Neural cell (in vitro differentiated cells): Measurements from ENCODE around the gene MALAT1. TPM values are rescaled to one million over a fixed set of nuclear protein-coding genes. Genes with fewer than 3 reads are reported as not detected.

ENCODE experiments used
- H2AFZ ChIP-seq: fragments of 200-600, 300-800 bp; sonication (generic), shearing (Covaris generic); 2 replicates; pipeline ENCODE4 v1.6.0; 2014; ENCODE audit warnings: low read depth, mild to moderate bottlenecking, antibody characterized with exemption, low read length, moderate library complexity
- H3F3A ChIP-seq: fragments of 200-600 bp; shearing (Covaris generic); 2 replicates; pipeline ENCODE4 v1.6.1; 2016; ENCODE audit warnings: mild to moderate bottlenecking, moderate library complexity, mixed read lengths, antibody characterized with exemption, low read length; ENCODE audit not compliant: insufficient read depth, poor library complexity, severe bottlenecking
- H3K27ac ChIP-seq: fragments of 200-600, 300-800 bp; sonication (generic), shearing (Covaris generic); 2 replicates; pipeline ENCODE4 v1.5.1; 2014; ENCODE audit warnings: mild to moderate bottlenecking, low read length, moderate library complexity
- H3K27me3 ChIP-seq: fragments of 300-800, 200-600 bp; sonication (generic), shearing (Covaris generic); 2 replicates; pipeline ENCODE4 v1.6.0; 2014; ENCODE audit warnings: mild to moderate bottlenecking, low read depth, low read length, moderate library complexity; ENCODE audit not compliant: insufficient read depth
- H3K36me3 ChIP-seq: fragments of 300-800, 200-600 bp; sonication (generic), shearing (Covaris generic); 2 replicates; pipeline ENCODE4 v1.5.1; 2014; ENCODE audit warnings: mild to moderate bottlenecking, antibody characterized with exemption, low read length, moderate library complexity; ENCODE audit not compliant: insufficient read depth
- H3K4me2 ChIP-seq: fragments of 300-800, 200-600 bp; sonication (generic), shearing (Covaris generic); 2 replicates; pipeline ENCODE4 v1.6.0; 2014; ENCODE audit warnings: mild to moderate bottlenecking, low read length
- H3K4me3 ChIP-seq: fragments of 300-800, 200-600 bp; sonication (generic), shearing (Covaris generic); 2 replicates; pipeline ENCODE4 v1.5.1; 2014; ENCODE audit warnings: mild to moderate bottlenecking, low read length, moderate library complexity
- H3K79me2 ChIP-seq: fragments of 200-600 bp; shearing (Covaris generic); replicated peaks from 2 replicates; pipeline ENCODE4 v1.6.0; 2014; ENCODE audit warnings: mild to moderate bottlenecking, low read length, moderate library complexity; ENCODE audit not compliant: insufficient read depth
- H3K9ac ChIP-seq: fragments of 300-800, 200-600 bp; sonication (generic), shearing (Covaris generic); 2 replicates; pipeline ENCODE4 v1.6.1; 2016; ENCODE audit warnings: mild to moderate bottlenecking, low read length, mixed read lengths
- H3K9me2 ChIP-seq: fragments of 200-600 bp; shearing (Covaris generic); 2 replicates; pipeline ENCODE4 v1.6.1; 2016; ENCODE audit warnings: mild to moderate bottlenecking, low read length, mixed read lengths; ENCODE audit not compliant: insufficient read depth
- H3K9me3 ChIP-seq: fragments of 200-600, 300-800 bp; sonication (generic), shearing (Covaris generic); 2 replicates; pipeline ENCODE4 v1.6.1; 2016; ENCODE audit warnings: mild to moderate bottlenecking, mixed run types, low read length, moderate library complexity, mixed read lengths
- H4K20me1 ChIP-seq: fragments of 200-600 bp; shearing (Covaris generic); 2 replicates; pipeline ENCODE4 v1.6.1; 2016; ENCODE audit warnings: mild to moderate bottlenecking, mixed run types; ENCODE audit not compliant: insufficient read depth
- EP300 ChIP-seq: fragments of 450-650 bp; conservative IDR thresholded peaks from 2 replicates; pipeline ENCODE4 v1.6.1; 2014; ENCODE audit warnings: antibody characterized with exemption, mild to moderate bottlenecking, moderate library complexity; ENCODE audit not compliant: poor library complexity, severe bottlenecking
- MXI1 ChIP-seq: fragments of 450-650 bp; conservative IDR thresholded peaks from 2 replicates; pipeline ENCODE4 v1.6.1; 2014; ENCODE audit warnings: antibody characterized with exemption, mild to moderate bottlenecking; ENCODE audit not compliant: poor library complexity, severe bottlenecking
- POLR2AphosphoS5 ChIP-seq: IDR thresholded peaks from 2 replicates; pipeline ENCODE4 v1.6.1; 2012
- RAD21 ChIP-seq: fragments of 450-650 bp; conservative IDR thresholded peaks from 2 replicates; pipeline ENCODE4 v1.6.1; 2014; ENCODE audit warnings: antibody characterized with exemption, mild to moderate bottlenecking, moderate library complexity
- REST ChIP-seq: IDR thresholded peaks from 2 replicates; pipeline ENCODE4 v1.6.1; 2012; ENCODE audit warnings: borderline replicate concordance
- TAF1 ChIP-seq: IDR thresholded peaks from 2 replicates; pipeline ENCODE4 v1.6.1; 2012; ENCODE audit warnings: low read depth
- polyA plus RNA-seq: library from polyadenylated mRNA; depleted of rRNA; stranded (reverse); fragments of >200 nt; gene quantifications from 2 replicates; pipeline ENCODE4 v1.2.3, GENCODE V29; 2014

Gene MALAT1
- polyA plus RNA-seq, 1 donor from 2014 or later, result 1,383 TPM

- Histone ChIP-seq H3K9me2 (no peaks in the 10 kb centered on the region), H3K4me2 (no peak overlapping the region), H3K79me2 (no peaks in the 10 kb centered on the region), H3K9ac (no peak overlapping the region), H3K36me3 (no peaks in the 10 kb centered on the region), H3K9me3 (no peaks in the 10 kb centered on the region), H3F3A (no peaks in the 10 kb centered on the region), H4K20me1 (peaks cover 6% of the 10 kb centered on the region), H2AFZ (no peak overlapping the region), H3K4me3 (peak overlapping the region; percentile 68), H3K27me3 (peaks cover 58% of the 10 kb centered on the region), H3K27ac (no peak overlapping the region)
- TF ChIP-seq REST (no peak), TAF1 (no peak), EP300 (no peak), MXI1 (no peak)
These were observed 42.5 kb downstream of the MALAT1 start for GRCh38 chr11:65541093-65541982.

DNA sequence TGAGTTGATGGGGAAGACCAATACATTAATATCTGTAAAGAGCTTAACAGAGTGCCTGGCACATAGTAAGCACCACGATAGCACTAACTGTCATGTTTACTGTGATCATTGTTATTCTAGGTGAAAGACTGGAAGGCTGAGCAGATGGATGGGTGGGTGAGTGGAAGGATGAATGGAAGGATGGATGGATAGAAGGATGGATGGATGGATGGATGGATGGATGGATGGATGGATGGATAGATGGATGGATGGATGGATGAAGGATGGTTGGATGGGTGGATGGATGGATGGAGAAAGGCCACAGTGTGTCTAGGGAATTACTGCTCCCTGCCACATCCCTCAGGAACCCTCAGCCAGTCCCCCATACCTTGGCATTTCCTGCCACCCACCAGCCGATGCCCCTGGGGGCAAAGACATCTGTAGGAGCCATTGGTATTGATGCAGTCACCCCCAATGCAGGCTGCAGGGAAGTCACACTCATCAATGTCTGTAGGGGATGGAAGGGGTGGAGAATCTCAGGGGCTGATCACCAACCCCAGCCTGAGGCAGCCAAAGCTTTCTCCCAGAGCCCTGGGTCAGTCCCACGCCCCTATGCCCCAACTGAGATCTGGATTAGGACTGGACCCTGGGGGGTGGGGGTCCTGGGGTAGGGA is 44.0 kb downstream of the MALAT1 start:
- H3K27ac ChIP-seq, result no peak overlapping the region
- no peaks in the 10 kb centered on the region for H3K36me3 ChIP-seq
- no peak for TF ChIP-seq POLR2AphosphoS5
- no peak for TF ChIP-seq RAD21
- TF ChIP-seq REST, result no peak

More for the DNA sequence above, 44.0 kb downstream of the MALAT1 start:
- H4K20me1 ChIP-seq, result peaks cover 6% of the 10 kb centered on the region
- no peak overlapping the region for H3K9ac ChIP-seq
- no peaks in the 10 kb centered on the region for H3K79me2 ChIP-seq
- no peaks in the 10 kb centered on the region for H3K9me3 ChIP-seq
- H3K9me2 ChIP-seq, result no peaks in the 10 kb centered on the region
- peaks cover 56% of the 10 kb centered on the region for H3K27me3 ChIP-seq
- no peak overlapping the region for H3K4me2 ChIP-seq
- H3K4me3 ChIP-seq, result no peak overlapping the region
- H3F3A ChIP-seq, result no peaks in the 10 kb centered on the region
- H2AFZ ChIP-seq, result no peak overlapping the region
